GM21515 (cell line): ENCODE results near the gene SLC10A4.
A peak's percentile ranks its signal among the peaks of the same experiment; 100 is the strongest.

ENCODE experiments used
- ATAC-seq: cut with Tn5 transposase; IDR thresholded peaks from one replicate; pipeline ENCODE4 v1.9.1; 2021; ENCODE audit not compliant: unreplicated experiment

The SLC10A4 gene

GRCh38 chr4:48489683-48490011 lies 6.5 kb downstream of the SLC10A4 start:
- no peak for ATAC-seq

GRCh38 chr4:48490012-48490679 lies 7.0 kb downstream of the SLC10A4 start, which contains the start of gene ZAR1:
ZAR1 (plus strand) TSS chr4:48490252; CDS start chr4:48490292, 40 bp downstream.
- no peak for ATAC-seq

- no peak for ATAC-seq
Observed at GRCh38 chr4:48490680-48491513, 7.8 kb downstream of the SLC10A4 start.

- no peak for ATAC-seq
Observed at GRCh38 chr4:48491514-48492176, 8.5 kb downstream of the SLC10A4 start.

GRCh38 chr4:48493452-48494100 lies 10.4 kb downstream of the SLC10A4 start:
- no peak for ATAC-seq

- no peak for ATAC-seq
Observed at GRCh38 chr4:48495941-48496340, 12.8 kb downstream of the SLC10A4 start.

- ATAC-seq, result no peak
Observed at GRCh38 chr4:48498895-48499294, 15.8 kb downstream of the SLC10A4 start.

GRCh38 chr4:48499551-48500066 lies 16.5 kb downstream of the SLC10A4 start:
- ATAC-seq, result peak; percentile 74

- no peak for ATAC-seq
Observed at GRCh38 chr4:48503233-48504025, 20.3 kb downstream of the SLC10A4 start.

GRCh38 chr4:48504026-48504330 lies 20.8 kb downstream of the SLC10A4 start:
- ATAC-seq, result no peak

- ATAC-seq, result no peak
Observed at GRCh38 chr4:48504352-48504751, 21.2 kb downstream of the SLC10A4 start.

- no peak for ATAC-seq
Observed at GRCh38 chr4:48506716-48507115, 23.6 kb downstream of the SLC10A4 start.

GRCh38 chr4:48509543-48509942 lies 26.4 kb downstream of the SLC10A4 start:
- no peak for ATAC-seq

- no peak for ATAC-seq
Observed at GRCh38 chr4:48518143-48518542, 35.0 kb downstream of the SLC10A4 start.

GRCh38 chr4:48526406-48526805 lies 43.3 kb downstream of the SLC10A4 start:
- ATAC-seq, result no peak

GRCh38 chr4:48538358-48538757 lies 55.2 kb downstream of the SLC10A4 start:
- no peak for ATAC-seq
